GM12878 (cell line): Measurements from ENCODE around the gene AP2S1.

ENCODE experiments used
- CBFB ChIP-seq: IDR thresholded peaks from 2 replicates; pipeline ENCODE4 v1.6.1; 2016; ENCODE audit warnings: antibody characterized with exemption, low read depth
- CTCF ChIP-seq, 3 experiments: IDR thresholded peaks in 2 of 3; conservative IDR thresholded peaks in 1 of 3; 2 replicates each; pipeline ENCODE4 v1.5.1; 2011; ENCODE audit warnings: low read depth in 3 of 3, low read length in 3 of 3, mild to moderate bottlenecking in 3 of 3, control low read depth in 2 of 3, moderate library complexity in 2 of 3, inconsistent platforms in 1 of 3, mixed read lengths in 1 of 3; ENCODE audit not compliant: control insufficient read depth in 2 of 3, insufficient read depth in 1 of 3; ENCODE audit errors: extremely low read depth in 1 of 3
- EP300 ChIP-seq, 2 experiments: fragments of 150-350 bp in 1 of 2; IDR thresholded peaks; 2 replicates each; pipeline ENCODE4 v1.6.1; 2011 to 2012; ENCODE audit warnings: low read depth in 2 of 2, low read length in 2 of 2, borderline replicate concordance in 1 of 2, improper control_type of control experiment in 1 of 2, inconsistent platforms in 1 of 2; ENCODE audit not compliant: control insufficient read depth in 1 of 2
- EZH2 ChIP-seq: IDR thresholded peaks from 2 replicates; pipeline ENCODE4 v1.6.1; 2012; ENCODE audit warnings: low read depth, mild to moderate bottlenecking, control low read depth, inconsistent platforms, low read length, borderline replicate concordance; ENCODE audit not compliant: control insufficient read depth
- GATAD2B ChIP-seq: fragments of 450-650 bp; conservative IDR thresholded peaks from 2 replicates; pipeline ENCODE4 v1.6.1; 2017; ENCODE audit warnings: low read depth, mild to moderate bottlenecking, moderate library complexity
- HDGF ChIP-seq: fragments of 450-650 bp; IDR thresholded peaks from 2 replicates; pipeline ENCODE4 v1.6.1; 2016; ENCODE audit warnings: antibody characterized with exemption
- JUND ChIP-seq: IDR thresholded peaks from 2 replicates; pipeline ENCODE4 v1.6.1; 2012; ENCODE audit warnings: low read depth, mild to moderate bottlenecking, low read length, improper control_type of control experiment, moderate library complexity
- NFYB ChIP-seq: IDR thresholded peaks from 2 replicates; pipeline ENCODE4 v1.6.1; 2011; ENCODE audit warnings: low read depth, mild to moderate bottlenecking, low read length, improper control_type of control experiment, moderate library complexity; ENCODE audit not compliant: insufficient read depth
- RELA ChIP-seq: fragments of 450-650 bp; IDR thresholded peaks from 2 replicates; pipeline ENCODE4 v1.8.0; 2014; ENCODE audit warnings: borderline replicate concordance; ENCODE audit not compliant: partially characterized antibody
- STAT3 ChIP-seq: IDR thresholded peaks from 2 replicates; pipeline ENCODE4 v1.6.1; 2011; ENCODE audit warnings: low read depth, low read length, improper control_type of control experiment
- TAF1 ChIP-seq: IDR thresholded peaks from 2 replicates; pipeline ENCODE4 v1.6.1; 2011; ENCODE audit warnings: mild to moderate bottlenecking, low read depth, low read length, borderline replicate concordance
- TF ChIP-seq, protein P1 (sequence below): fragments of 450-650 bp; IDR thresholded peaks from 2 replicates; pipeline ENCODE4 v1.6.1; 2017; ENCODE audit warnings: mild to moderate bottlenecking, moderate library complexity

GRCh38 chr19:46834121-46834520, 16.5 kb downstream of the AP2S1 start:
- TF ChIP-seq CTCF (IDR thresholded peaks at IDR 0.05 in 2 of 3, conservative IDR thresholded peaks at IDR 0.05 in 1 of 3; ENCODE audit: control insufficient read depth in 2 of 3, extremely low read depth in 1 of 3, insufficient read depth in 1 of 3, low read depth in 3 of 3, low read length in 3 of 3) (no peak), CBFB (no peak), NFYB (no peak), RELA (no peak), EP300 (IDR thresholded peaks at IDR 0.05; ENCODE audit: borderline replicate concordance in 1 of 2, control insufficient read depth in 1 of 2, low read depth in 2 of 2, low read length in 2 of 2) (no peak), JUND (no peak), STAT3 (no peak), TAF1 (no peak), HDGF (no peak), EZH2 (no peak), GATAD2B (no peak)
- TF ChIP-seq, protein P1, sequence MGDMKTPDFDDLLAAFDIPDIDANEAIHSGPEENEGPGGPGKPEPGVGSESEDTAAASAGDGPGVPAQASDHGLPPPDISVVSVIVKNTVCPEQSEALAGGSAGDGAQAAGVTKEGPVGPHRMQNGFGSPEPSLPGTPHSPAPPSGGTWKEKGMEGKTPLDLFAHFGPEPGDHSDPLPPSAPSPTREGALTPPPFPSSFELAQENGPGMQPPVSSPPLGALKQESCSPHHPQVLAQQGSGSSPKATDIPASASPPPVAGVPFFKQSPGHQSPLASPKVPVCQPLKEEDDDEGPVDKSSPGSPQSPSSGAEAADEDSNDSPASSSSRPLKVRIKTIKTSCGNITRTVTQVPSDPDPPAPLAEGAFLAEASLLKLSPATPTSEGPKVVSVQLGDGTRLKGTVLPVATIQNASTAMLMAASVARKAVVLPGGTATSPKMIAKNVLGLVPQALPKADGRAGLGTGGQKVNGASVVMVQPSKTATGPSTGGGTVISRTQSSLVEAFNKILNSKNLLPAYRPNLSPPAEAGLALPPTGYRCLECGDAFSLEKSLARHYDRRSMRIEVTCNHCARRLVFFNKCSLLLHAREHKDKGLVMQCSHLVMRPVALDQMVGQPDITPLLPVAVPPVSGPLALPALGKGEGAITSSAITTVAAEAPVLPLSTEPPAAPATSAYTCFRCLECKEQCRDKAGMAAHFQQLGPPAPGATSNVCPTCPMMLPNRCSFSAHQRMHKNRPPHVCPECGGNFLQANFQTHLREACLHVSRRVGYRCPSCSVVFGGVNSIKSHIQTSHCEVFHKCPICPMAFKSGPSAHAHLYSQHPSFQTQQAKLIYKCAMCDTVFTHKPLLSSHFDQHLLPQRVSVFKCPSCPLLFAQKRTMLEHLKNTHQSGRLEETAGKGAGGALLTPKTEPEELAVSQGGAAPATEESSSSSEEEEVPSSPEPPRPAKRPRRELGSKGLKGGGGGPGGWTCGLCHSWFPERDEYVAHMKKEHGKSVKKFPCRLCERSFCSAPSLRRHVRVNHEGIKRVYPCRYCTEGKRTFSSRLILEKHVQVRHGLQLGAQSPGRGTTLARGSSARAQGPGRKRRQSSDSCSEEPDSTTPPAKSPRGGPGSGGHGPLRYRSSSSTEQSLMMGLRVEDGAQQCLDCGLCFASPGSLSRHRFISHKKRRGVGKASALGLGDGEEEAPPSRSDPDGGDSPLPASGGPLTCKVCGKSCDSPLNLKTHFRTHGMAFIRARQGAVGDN = no peak
